IPS-18a (cell line): ENCODE measurements around the gene WDR86.

Experiments used
- H3K27ac ChIP-seq: one replicate; pipeline ENCODE4 v1.5.1; 2013; ENCODE audit warnings: low read length
- H3K27me3 ChIP-seq: one replicate; pipeline ENCODE4 v1.6.1; 2013; ENCODE audit warnings: mild to moderate bottlenecking, low read length; ENCODE audit not compliant: control insufficient read depth, insufficient read depth
- H3K36me3 ChIP-seq: one replicate; pipeline ENCODE4 v1.6.1; 2013; ENCODE audit warnings: low read depth, low read length; ENCODE audit not compliant: control insufficient read depth
- H3K4me1 ChIP-seq: one replicate; pipeline ENCODE4 v1.6.1; 2013; ENCODE audit warnings: low read depth, low read length; ENCODE audit not compliant: control insufficient read depth
- H3K4me3 ChIP-seq: one replicate; pipeline ENCODE4 v1.5.1; 2013; ENCODE audit warnings: low read length
- H3K9ac ChIP-seq: one replicate; pipeline ENCODE4 v1.6.1; 2013; ENCODE audit warnings: mild to moderate bottlenecking, low read length, moderate library complexity
- H3K9me3 ChIP-seq: one replicate; pipeline ENCODE4 v1.6.1; 2013; ENCODE audit warnings: low read depth, low read length; ENCODE audit not compliant: control insufficient read depth

Gene WDR86, protein sequence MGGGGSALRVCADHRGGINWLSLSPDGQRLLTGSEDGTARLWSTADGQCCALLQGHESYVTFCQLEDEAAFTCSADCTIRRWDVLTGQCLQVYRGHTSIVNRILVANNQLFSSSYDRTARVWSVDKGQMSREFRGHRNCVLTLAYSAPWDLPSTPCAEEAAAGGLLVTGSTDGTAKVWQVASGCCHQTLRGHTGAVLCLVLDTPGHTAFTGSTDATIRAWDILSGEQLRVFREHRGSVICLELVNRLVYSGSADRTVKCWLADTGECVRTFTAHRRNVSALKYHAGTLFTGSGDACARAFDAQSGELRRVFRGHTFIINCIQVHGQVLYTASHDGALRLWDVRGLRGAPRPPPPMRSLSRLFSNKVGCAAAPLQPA

DNA sequence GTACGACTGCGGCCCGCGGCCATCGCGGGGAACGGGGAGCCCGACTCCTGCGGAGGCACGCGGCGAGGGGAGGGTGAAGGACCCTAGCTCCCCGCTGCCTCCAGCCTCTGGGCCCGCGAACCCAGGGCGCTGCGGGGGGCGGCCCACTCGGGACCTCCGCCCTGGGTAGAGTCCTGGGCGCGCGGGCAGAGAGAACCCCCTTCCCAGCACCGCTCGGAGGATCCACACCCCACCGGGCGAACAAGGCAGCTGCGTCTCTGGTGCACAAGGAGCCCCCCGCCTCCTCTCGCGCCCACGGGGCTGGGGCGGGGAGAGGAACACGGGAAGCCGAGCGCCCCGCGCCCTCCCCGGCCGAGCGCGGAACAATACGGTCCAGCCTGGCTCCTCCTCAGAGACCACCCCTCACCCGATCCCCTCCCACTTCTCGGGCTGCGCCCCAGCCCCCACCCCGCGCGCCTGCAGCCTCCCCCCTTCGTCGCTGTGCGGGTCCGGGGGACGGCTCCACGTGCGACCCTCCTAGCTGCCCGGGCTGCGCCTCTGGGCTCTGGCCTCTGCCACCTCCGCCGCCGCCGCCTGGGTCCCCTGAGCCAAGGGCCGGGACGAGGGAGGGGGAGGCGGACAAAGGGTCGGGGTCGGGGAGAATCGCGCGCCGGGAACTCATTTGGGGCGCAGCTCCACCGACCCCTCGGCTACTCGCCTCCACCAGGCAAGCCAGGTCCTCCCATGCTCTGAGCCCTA, at the start of gene WDR86:
Gene WDR86 (minus strand): TSS at position 372 of the 738 bp plus-strand sequence. CDS start 449 bp downstream, outside the sequence.
- H3K4me1 ChIP-seq: peaks cover 19% of the 10 kb centered on the region
- peak within 1 kb of the TSS; percentile 81 for H3K4me3 ChIP-seq
- no peaks in the 10 kb centered on the region for H3K36me3 ChIP-seq
- peak within 1 kb of the TSS; percentile 68 for H3K9ac ChIP-seq
- H3K27me3 ChIP-seq: peaks cover 29% of the 10 kb centered on the region
- H3K9me3 ChIP-seq: no peaks in the 10 kb centered on the region
- no peak within 1 kb of the TSS for H3K27ac ChIP-seq

- no peaks in the 10 kb centered on the region for H3K36me3 ChIP-seq
- H3K27me3 ChIP-seq: no peaks in the 10 kb centered on the region
- no peak overlapping the region for H3K9ac ChIP-seq
- H3K9me3 ChIP-seq: peaks cover 2% of the 10 kb centered on the region
- peaks cover 48% of the 10 kb centered on the region for H3K4me1 ChIP-seq
- peak overlapping the region; percentile 16 for H3K27ac ChIP-seq
- H3K4me3 ChIP-seq: peak overlapping the region; percentile 39
Measured at GRCh38 chr7:151457534-151457933, 47.7 kb upstream of the WDR86 start.

GRCh38 chr7:151456782-151457181, 46.9 kb upstream of the WDR86 start:
- Histone ChIP-seq H3K4me3 (peak overlapping the region; percentile 39), H3K27ac (peak overlapping the region; percentile 16), H3K27me3 (no peaks in the 10 kb centered on the region), H3K9ac (no peak overlapping the region), H3K36me3 (no peaks in the 10 kb centered on the region), H3K4me1 (peaks cover 48% of the 10 kb centered on the region), H3K9me3 (no peaks in the 10 kb centered on the region)

- H3K4me3 ChIP-seq: peak overlapping the region; percentile 39
- H3K36me3 ChIP-seq: no peaks in the 10 kb centered on the region
- no peaks in the 10 kb centered on the region for H3K9me3 ChIP-seq
- peaks cover 48% of the 10 kb centered on the region for H3K4me1 ChIP-seq
- H3K9ac ChIP-seq: no peak overlapping the region
- H3K27ac ChIP-seq: no peak overlapping the region
- H3K27me3 ChIP-seq: no peaks in the 10 kb centered on the region
Measured at GRCh38 chr7:151456276-151456675, 46.4 kb upstream of the WDR86 start.

DNA sequence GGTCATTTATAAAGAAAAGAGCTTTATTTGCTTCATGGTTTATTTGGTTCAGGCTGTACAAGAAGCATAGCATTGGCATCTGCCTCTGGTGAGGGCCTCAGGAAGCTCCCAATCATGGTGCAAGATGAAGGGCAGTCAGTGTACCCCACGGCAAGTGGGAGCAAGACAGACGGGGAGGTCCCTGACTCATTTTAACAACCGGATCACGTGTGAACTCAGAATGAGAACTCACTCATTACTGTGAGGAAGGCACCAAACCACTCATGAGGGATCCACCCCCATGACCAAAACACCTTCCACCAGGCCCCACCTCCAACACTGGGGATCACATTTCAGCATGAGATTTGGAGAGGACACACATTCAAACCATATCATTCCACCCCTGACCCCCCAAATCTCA, 45.9 kb upstream of the WDR86 start:
- H3K27ac ChIP-seq: no peak overlapping the region
- no peaks in the 10 kb centered on the region for H3K9me3 ChIP-seq
- no peaks in the 10 kb centered on the region for H3K27me3 ChIP-seq
- no peak overlapping the region for H3K4me3 ChIP-seq
- H3K9ac ChIP-seq: no peak overlapping the region
- peaks cover 46% of the 10 kb centered on the region for H3K4me1 ChIP-seq
- H3K36me3 ChIP-seq: no peaks in the 10 kb centered on the region

GRCh38 chr7:151454932-151455530, 45.2 kb upstream of the WDR86 start:
- no peak overlapping the region for H3K4me3 ChIP-seq
- no peaks in the 10 kb centered on the region for H3K9me3 ChIP-seq
- H3K27me3 ChIP-seq: no peaks in the 10 kb centered on the region
- no peaks in the 10 kb centered on the region for H3K36me3 ChIP-seq
- H3K27ac ChIP-seq: no peak overlapping the region
- no peak overlapping the region for H3K9ac ChIP-seq
- peaks cover 40% of the 10 kb centered on the region for H3K4me1 ChIP-seq

DNA sequence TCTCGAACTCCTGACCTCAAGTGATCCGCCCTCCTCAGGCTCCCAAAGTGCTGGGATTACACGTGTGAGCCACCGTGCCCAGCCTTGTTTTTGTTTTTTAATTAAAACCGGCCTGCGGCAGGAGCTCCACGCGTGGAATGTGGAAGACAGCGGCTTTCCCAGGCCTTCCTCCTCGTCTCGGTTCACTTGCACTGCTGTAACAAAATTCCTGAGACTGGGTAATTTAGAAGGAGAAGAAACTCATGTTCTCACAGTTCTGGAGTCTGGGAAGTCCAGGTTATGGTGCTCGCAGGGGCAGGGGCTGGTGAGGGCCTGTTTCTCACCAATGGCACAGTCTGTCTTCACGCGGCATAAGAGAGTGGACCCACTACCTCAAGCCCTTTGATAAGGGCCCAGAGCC, 44.5 kb upstream of the WDR86 start:
- Histone ChIP-seq H3K27ac (no peak overlapping the region), H3K9me3 (no peaks in the 10 kb centered on the region), H3K27me3 (no peaks in the 10 kb centered on the region), H3K9ac (no peak overlapping the region), H3K4me1 (peaks cover 32% of the 10 kb centered on the region), H3K36me3 (no peaks in the 10 kb centered on the region), H3K4me3 (no peak overlapping the region)

- Histone ChIP-seq H3K36me3 (no peaks in the 10 kb centered on the region), H3K27ac (no peak overlapping the region), H3K4me1 (peaks cover 29% of the 10 kb centered on the region), H3K9me3 (no peaks in the 10 kb centered on the region), H3K9ac (no peak overlapping the region), H3K27me3 (peaks cover 2% of the 10 kb centered on the region), H3K4me3 (no peak overlapping the region)
Measured at GRCh38 chr7:151453326-151453791, 43.5 kb upstream of the WDR86 start.

DNA sequence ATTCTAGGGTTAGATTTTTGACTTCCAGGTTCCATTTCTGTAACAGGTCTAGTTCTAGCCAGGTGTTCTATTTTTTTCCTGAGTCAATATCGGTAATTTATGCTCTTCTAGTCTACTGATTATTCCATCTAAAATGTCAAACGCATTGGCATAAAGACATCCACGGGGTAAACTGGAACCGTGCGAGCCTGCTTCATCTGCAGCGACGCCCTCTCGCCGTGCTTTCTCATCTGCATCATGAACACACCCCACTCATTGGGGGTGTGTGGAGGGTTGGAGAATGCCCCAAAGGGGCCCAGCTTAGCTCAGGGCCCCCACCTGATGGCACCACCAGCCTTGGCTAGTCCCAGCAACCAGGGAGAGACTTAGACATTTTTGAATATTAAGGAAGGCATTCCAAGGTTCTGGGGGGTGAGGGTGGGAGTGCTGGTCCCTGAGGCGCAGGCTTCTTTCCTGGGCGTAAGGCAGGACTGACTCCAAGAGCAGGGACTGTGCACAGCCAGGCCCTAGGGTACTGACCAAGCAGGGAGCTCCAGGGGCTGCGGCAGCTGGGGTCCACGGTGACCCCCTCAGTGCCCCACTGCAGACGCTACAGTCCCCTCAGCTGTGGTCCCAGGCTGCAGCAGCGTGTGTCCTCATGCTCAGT, 43.0 kb upstream of the WDR86 start:
- Histone ChIP-seq H3K9me3 (no peaks in the 10 kb centered on the region), H3K36me3 (no peaks in the 10 kb centered on the region), H3K9ac (no peak overlapping the region)

GRCh38 chr7:151451626-151452571, 42.1 kb upstream of the WDR86 start:
- no peaks in the 10 kb centered on the region for H3K36me3 ChIP-seq
- no peaks in the 10 kb centered on the region for H3K9me3 ChIP-seq
- peaks cover 17% of the 10 kb centered on the region for H3K4me1 ChIP-seq
- no peak overlapping the region for H3K4me3 ChIP-seq
- H3K9ac ChIP-seq: no peak overlapping the region
- H3K27me3 ChIP-seq: peaks cover 6% of the 10 kb centered on the region
- H3K27ac ChIP-seq: no peak overlapping the region

More for the DNA sequence above, 43.0 kb upstream of the WDR86 start:
- peaks cover 6% of the 10 kb centered on the region for H3K27me3 ChIP-seq
- H3K4me3 ChIP-seq: no peak overlapping the region
- peaks cover 25% of the 10 kb centered on the region for H3K4me1 ChIP-seq
- no peak overlapping the region for H3K27ac ChIP-seq
